Panc1 (cell line): ENCODE measurements around the gene OSBP2. TPM values are rescaled to one million over a fixed set of nuclear protein-coding genes. Genes with fewer than 3 reads are reported as not detected.

Source experiments
- ATAC-seq: fragments of 200-7000 bp; cut with Tn5 transposase; 2 replicates; pipeline ENCODE4 v1.9.1; 2020; ENCODE audit warnings: mild to moderate bottlenecking, moderate library complexity
- BruUV-seq: library from RNA; stranded (reverse); fragments of 400-500 nt; replicated peaks from 2 replicates; lab custom pipeline; 2021; lab: Mats Ljungman, UMichigan
- CTCF ChIA-PET: fragments of 300-600 bp; sonication (Branson Sonifier 250); formaldehyde crosslinking; loops from one replicate; lab custom pipeline; 2022; ENCODE audit warnings: antibody characterized with exemption; lab: Charles Lee
- POLR2A ChIA-PET: fragments of 300-600 bp; sonication (Branson Sonifier 250); formaldehyde crosslinking; loops from one replicate; lab custom pipeline; 2022; ENCODE audit warnings: antibody characterized with exemption; lab: Charles Lee
- DNase-seq: peaks from one replicate; pipeline ENCODE4 v3.0.0-alpha.2; 2010; ENCODE audit warnings: low read depth, low spot score
- H3K27ac ChIP-seq: 2 replicates; pipeline ENCODE4 v1.5.1; 2011; ENCODE audit warnings: mild to moderate bottlenecking, low read length, inconsistent platforms
- H3K27me3 ChIP-seq: fragments of 200-500 bp; sonication (Bioruptor generic); 2 replicates; pipeline ENCODE4 v1.6.0; 2014; ENCODE audit warnings: low read length, inconsistent platforms; ENCODE audit not compliant: control insufficient read depth, insufficient read depth
- H3K36me3 ChIP-seq: fragments of 200-500 bp; sonication (Bioruptor generic); 2 replicates; pipeline ENCODE4 v1.5.1; 2014; ENCODE audit warnings: inconsistent platforms, mild to moderate bottlenecking, low read length, moderate library complexity; ENCODE audit not compliant: control insufficient read depth, insufficient read depth
- H3K4me1 ChIP-seq: 2 replicates; pipeline ENCODE4 v1.5.1; 2011; ENCODE audit warnings: inconsistent platforms, mild to moderate bottlenecking, low read length, moderate library complexity; ENCODE audit not compliant: control insufficient read depth, insufficient read depth
- H3K4me3 ChIP-seq, 2 experiments: 2 replicates each; pipeline ENCODE4 v1.5.1; 2011 to 2012; ENCODE audit warnings: low read depth in 2 of 2, low read length in 2 of 2, mild to moderate bottlenecking in 2 of 2, inconsistent platforms in 1 of 2, moderate library complexity in 1 of 2
- H3K9me3 ChIP-seq: fragments of 200-500 bp; sonication (Bioruptor generic); 2 replicates; pipeline ENCODE4 v1.5.1; 2014; ENCODE audit warnings: low read depth, mild to moderate bottlenecking, inconsistent platforms, low read length, moderate library complexity; ENCODE audit not compliant: control insufficient read depth, insufficient read depth
- CTCF ChIP-seq: fragments of 450-650 bp; IDR thresholded peaks from 2 replicates; pipeline ENCODE4 v1.5.1; 2017; ENCODE audit warnings: mild to moderate bottlenecking
- POLR2AphosphoS5 ChIP-seq: IDR thresholded peaks from 2 replicates; pipeline ENCODE4 v1.6.1; 2012; ENCODE audit warnings: mild to moderate bottlenecking, low read depth, low read length, moderate library complexity
- REST ChIP-seq, 2 experiments: IDR thresholded peaks; 2 replicates each; pipeline ENCODE4 v1.6.1; 2011 to 2012; ENCODE audit warnings: low read depth in 2 of 2, control low read depth in 1 of 2, low read length in 1 of 2, mild to moderate bottlenecking in 1 of 2, moderate library complexity in 1 of 2; ENCODE audit not compliant: insufficient read depth in 1 of 2
- SIN3A ChIP-seq: IDR thresholded peaks from 2 replicates; pipeline ENCODE4 v1.6.1; 2012; ENCODE audit warnings: low read depth, mild to moderate bottlenecking, low read length, moderate library complexity, borderline replicate concordance; ENCODE audit not compliant: insufficient read depth
- TCF7L2 ChIP-seq: IDR thresholded peaks from 2 replicates; pipeline ENCODE4 v1.6.1; 2011; ENCODE audit warnings: mild to moderate bottlenecking, low read depth, low read length, inconsistent platforms
- in situ Hi-C: cut with HindIII; loops from 2 replicates; pipeline ENCODE4 v1.10.0; 2016; ENCODE audit warnings: low sequenced_read_pairs, low pct_unique_long_range_greater_than_20kb
- intact Hi-C: fragments of 100-400 bp; cut with micrococcal nuclease; formaldehyde crosslinking; loops from one replicate; pipeline ENCODE4 v1.10.0; 2022; ENCODE audit not compliant: unreplicated experiment
- total RNA-seq: library from RNA; stranded (reverse); gene quantifications from one replicate; pipeline ENCODE4 v1.2.1, GENCODE V29; 2021; ENCODE audit not compliant: unreplicated experiment

Gene OSBP2
- total RNA-seq, 1 experiment from 2014 or later, result 4.7 TPM

GRCh38 chr22:30717952-30718351 lies 23.3 kb downstream of the OSBP2 start:
- CTCF ChIA-PET, result no interaction called here
- intact Hi-C loops (no loop called here), in situ Hi-C loops (no loop called here)
- Histone ChIP-seq H3K9me3 (no peaks in the 10 kb centered on the region), H3K4me1 (no peaks in the 10 kb centered on the region), H3K36me3 (no peaks in the 10 kb centered on the region), H3K4me3 (no peak overlapping the region), H3K27me3 (no peaks in the 10 kb centered on the region), H3K27ac (no peak overlapping the region)
- TF ChIP-seq SIN3A (no peak), TCF7L2 (no peak), CTCF (no peak), POLR2AphosphoS5 (no peak), REST (IDR thresholded peaks at IDR 0.05; ENCODE audit: insufficient read depth in 1 of 2, low read depth in 2 of 2, low read length in 1 of 2) (no peak)
- ATAC-seq (no peak), DNase-seq (no peak)
- POLR2A ChIA-PET, result no interaction called here
- BruUV-seq, result no TSS peak

- POLR2A ChIA-PET, result no interaction called here
- in situ Hi-C loops, result no loop called here
- no peak overlapping the region for H3K4me3 ChIP-seq
- no peaks in the 10 kb centered on the region for H3K9me3 ChIP-seq
- H3K27ac ChIP-seq, result no peak overlapping the region
- H3K4me1 ChIP-seq, result no peaks in the 10 kb centered on the region
- DNase-seq (no peak), ATAC-seq (no peak)
- no peaks in the 10 kb centered on the region for H3K36me3 ChIP-seq
- intact Hi-C loops, result no loop called here
- TF ChIP-seq CTCF, result no peak
- no peak for TF ChIP-seq POLR2AphosphoS5
- no peak for TF ChIP-seq SIN3A
- TF ChIP-seq REST (IDR thresholded peaks at IDR 0.05; ENCODE audit: insufficient read depth in 1 of 2, low read depth in 2 of 2, low read length in 1 of 2), result no peak
- TF ChIP-seq TCF7L2, result no peak
- no TSS peak for BruUV-seq
- no peaks in the 10 kb centered on the region for H3K27me3 ChIP-seq
- CTCF ChIA-PET, result no interaction called here
Measured at GRCh38 chr22:30718491-30718890, 23.8 kb downstream of the OSBP2 start.
